Fibroblast of lung (primary cell): ENCODE results near the gene GRAMD2A.

ENCODE experiments used
- CTCF ChIP-seq, 2 donors: IDR thresholded peaks in 1 of 2; conservative IDR thresholded peaks in 1 of 2; 1 replicate in 1 of 2; 2 replicates in 1 of 2; pipeline ENCODE4 v1.5.1; 2011 to 2012; ENCODE audit warnings: low read length in 2 of 2, control low read depth in 1 of 2, inconsistent platforms in 1 of 2, low read depth in 1 of 2, mild to moderate bottlenecking in 1 of 2
- EZH2 ChIP-seq: IDR thresholded peaks from 2 replicates; pipeline ENCODE4 v1.5.1; 2012; ENCODE audit warnings: low read length, control low read depth, mild to moderate bottlenecking; ENCODE audit errors: missing control alignments

GRCh38 chr15:72205273-72205672 lies 7.7 kb upstream of the GRAMD2A start:
- TF ChIP-seq CTCF (conservative IDR thresholded peaks at IDR 0.05 in 1 of 2, IDR thresholded peaks at IDR 0.05 in 1 of 2; ENCODE audit: low read depth in 1 of 2, low read length in 2 of 2) (no peak), EZH2 (no peak)
